ENCODE results near the gene KDR.

KDR gene

DNA sequence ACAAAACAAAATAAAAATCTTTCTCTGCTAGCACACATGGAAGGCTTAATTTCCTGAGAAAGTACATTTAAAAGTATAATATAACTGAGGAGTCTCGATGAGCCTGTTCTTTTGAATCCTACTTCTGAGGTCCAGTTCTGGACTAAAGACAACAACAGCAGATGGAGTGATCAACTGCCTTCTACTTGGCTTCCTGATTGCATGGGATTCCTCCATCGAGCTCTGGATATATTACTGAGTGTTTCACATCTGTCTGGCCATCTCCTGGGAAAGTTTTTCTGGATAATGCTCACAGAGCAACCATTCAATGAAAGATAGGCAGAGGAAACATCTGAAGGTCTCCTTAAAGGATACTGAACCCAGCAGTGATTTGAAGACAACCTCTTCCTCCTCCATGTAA is 42.6 kb downstream of the KDR start:
- no peak for DNase-seq (ENCODE audit: low spot score)
- TF ChIP-seq, protein P1, sequence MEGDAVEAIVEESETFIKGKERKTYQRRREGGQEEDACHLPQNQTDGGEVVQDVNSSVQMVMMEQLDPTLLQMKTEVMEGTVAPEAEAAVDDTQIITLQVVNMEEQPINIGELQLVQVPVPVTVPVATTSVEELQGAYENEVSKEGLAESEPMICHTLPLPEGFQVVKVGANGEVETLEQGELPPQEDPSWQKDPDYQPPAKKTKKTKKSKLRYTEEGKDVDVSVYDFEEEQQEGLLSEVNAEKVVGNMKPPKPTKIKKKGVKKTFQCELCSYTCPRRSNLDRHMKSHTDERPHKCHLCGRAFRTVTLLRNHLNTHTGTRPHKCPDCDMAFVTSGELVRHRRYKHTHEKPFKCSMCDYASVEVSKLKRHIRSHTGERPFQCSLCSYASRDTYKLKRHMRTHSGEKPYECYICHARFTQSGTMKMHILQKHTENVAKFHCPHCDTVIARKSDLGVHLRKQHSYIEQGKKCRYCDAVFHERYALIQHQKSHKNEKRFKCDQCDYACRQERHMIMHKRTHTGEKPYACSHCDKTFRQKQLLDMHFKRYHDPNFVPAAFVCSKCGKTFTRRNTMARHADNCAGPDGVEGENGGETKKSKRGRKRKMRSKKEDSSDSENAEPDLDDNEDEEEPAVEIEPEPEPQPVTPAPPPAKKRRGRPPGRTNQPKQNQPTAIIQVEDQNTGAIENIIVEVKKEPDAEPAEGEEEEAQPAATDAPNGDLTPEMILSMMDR (IDR thresholded peaks at IDR 0.05): no peak
- no peak overlapping the region for H3K27ac ChIP-seq
- H3K4me3 ChIP-seq: no peak overlapping the region

DNA sequence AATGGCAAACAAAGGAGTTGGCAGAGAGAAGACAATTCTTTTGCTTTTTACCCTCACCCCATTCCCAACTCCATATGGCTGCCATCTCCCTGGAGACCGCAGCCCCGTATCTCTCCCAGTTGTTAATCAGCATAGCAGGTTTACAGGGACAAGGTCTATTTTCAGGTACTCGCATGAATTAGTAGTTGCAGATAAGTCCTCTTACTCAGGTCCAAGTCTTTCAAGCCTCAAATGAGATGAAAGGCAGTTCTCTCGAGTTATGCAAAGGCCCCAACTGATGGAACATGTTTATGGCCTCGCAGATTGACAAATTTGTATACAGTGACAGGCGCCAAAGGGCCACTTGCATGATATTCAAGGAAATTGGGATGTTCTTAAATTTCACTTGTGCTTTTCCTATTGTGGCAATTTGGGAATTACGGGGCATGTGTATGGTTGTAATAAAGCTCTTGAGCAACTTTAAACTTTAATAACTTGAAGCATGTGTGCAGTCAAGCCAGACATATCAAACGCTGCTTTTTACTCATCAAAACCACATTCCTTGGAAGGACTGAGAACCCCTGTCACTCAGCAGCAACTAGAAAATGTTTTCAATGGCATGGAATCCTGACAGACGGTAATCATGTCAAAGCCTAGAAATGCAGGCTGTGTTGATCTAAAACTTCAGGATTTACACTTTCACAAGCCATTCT is 45.1 kb downstream of the KDR start:
- Histone ChIP-seq H3K27ac (peak overlapping the region in 1 of 2 donors; percentile 61), H3K4me3 (no peak overlapping the region)
- TF ChIP-seq, protein P1 (IDR thresholded peaks at IDR 0.05): no peak
- DNase-seq (ENCODE audit: low spot score): no peak

DNA sequence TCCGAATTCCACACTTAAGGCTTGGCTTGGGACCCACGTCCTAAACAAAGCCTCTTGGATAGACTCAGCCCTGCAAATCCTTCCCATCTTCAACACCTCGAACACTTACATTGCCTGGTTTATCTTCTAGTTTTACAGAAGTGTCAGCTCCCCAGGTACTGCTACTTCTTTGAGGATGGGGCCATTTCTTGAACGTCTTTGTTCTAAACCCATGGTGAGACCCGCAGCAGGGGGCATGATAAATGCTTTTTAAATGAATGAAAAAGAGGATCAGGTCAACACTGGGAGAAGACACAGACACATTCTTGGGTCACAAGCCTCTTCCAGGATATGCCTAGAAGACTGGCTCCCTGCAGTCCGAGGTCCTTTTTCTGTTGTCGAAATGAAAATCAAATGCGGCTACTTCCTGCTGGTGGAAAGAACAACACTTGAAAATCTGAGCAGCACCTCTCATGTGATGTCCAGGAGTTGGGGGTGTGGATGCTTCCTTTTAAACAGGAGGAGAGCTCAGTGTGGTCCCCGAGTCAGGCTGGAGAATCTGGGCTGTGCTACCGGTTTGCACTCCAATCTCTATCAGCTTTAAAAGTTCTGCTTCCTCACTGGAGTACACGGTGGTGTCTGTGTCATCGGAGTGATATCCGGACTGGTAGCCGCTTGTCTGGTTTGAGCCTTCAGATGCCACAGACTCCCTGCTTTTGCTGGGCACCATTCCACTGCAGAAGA is 45.8 kb downstream of the KDR start:
- Histone ChIP-seq H3K4me3 (no peak overlapping the region), H3K27ac (peak overlapping the region in 1 of 2 donors; percentile 61)
- no peak for DNase-seq (ENCODE audit: low spot score)
- TF ChIP-seq, protein P1 (IDR thresholded peaks at IDR 0.05): no peak

DNA sequence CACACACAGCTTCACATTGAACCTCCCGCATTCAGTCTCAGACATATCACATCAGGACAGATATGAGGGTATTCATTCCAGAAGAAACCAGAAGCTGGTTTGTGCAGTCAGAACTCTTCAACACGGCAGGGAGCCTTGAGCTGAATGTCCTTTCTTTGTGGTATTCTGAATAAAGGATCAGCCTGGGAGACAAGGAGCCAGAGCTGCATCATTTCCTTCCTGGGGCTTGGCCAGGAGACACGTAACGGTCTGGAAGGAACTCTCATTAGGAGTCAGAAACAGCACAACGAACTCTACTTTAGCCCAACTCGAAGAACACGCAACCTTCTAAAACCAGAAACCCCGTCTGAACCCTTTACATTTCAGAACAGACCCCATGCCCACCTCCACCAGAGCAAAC is 46.4 kb downstream of the KDR start:
- DNase-seq (ENCODE audit: low spot score): no peak
- TF ChIP-seq, protein P1 (IDR thresholded peaks at IDR 0.05): no peak
- H3K27ac ChIP-seq: peak overlapping the region in 1 of 2 donors; percentile 61
- H3K4me3 ChIP-seq: no peak overlapping the region

DNA sequence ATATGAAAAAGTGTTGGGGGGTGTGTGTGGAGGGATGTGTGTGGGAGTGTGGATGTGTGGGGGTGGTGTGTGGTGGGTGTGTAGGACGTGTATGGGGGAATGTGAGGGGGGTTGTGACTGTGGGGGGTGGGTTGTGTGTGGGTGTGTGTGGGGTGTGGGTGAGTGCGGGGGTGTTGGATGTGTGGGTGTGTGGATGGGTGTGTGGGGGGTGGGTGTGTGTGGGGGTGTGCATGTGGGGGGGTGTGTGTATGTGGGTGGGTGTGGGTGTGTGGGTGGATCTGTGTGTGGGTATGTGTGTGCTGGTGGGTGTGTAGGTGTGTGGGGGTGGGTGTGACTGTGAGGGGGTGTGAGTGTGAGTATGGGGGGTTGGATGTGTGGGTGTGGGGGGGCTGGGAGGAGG is 47.8 kb downstream of the KDR start:
- TF ChIP-seq, protein P1 (IDR thresholded peaks at IDR 0.05): no peak
- DNase-seq (ENCODE audit: low spot score): no peak
- H3K27ac ChIP-seq: no peak overlapping the region
- H3K4me3 ChIP-seq: no peak overlapping the region

DNA sequence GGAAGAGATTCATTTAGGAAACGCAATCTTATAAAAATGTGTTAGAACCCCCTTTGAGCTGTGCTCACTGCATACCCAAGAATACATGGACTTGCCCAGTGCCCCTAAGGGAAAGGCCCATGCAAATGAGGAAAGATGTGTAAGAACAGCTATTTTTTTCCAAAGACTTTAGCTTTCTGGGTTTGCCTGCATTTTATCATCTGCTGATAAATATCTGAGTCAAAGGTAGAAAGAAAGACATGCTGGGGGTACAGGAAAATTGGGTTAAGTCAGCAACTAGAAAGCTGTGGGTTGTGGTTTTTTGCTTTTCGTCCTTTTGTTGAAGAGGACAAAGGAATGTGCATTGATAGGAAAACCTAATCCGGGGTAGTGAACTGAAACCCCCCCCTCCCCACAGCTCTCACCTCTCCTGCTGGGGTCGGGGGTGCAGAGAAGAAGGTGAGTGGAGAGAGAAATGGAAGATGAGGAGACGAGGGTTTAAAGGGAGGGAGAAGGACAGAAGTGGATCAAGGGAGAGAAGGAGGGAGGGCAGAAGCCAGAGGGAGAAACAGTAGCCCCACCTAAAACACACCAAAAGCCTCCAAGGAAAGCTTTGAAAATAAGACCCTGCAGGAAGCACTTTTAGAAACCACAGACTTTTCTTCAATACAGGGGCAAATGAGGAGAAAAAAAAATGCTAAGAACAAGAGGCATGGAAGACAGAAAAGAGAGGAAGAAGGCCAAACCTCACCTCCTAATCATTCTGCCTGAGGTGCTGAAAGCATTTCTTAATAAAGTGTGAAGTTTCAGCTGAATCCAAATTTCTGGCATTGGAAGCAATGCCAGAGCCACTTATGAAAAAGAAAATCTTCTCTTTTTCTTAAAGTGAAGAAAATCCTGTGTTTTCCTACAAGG is 49.3 kb downstream of the KDR start:
- no peak overlapping the region for H3K4me3 ChIP-seq
- no peak overlapping the region for H3K27ac ChIP-seq
- DNase-seq (ENCODE audit: low spot score): no peak
- TF ChIP-seq, protein P1 (IDR thresholded peaks at IDR 0.05): no peak

All from coronary artery (tissue), 2 donors.